ENCODE results near the gene VSIG10L2. TPM values are rescaled to one million over a fixed set of nuclear protein-coding genes. Genes with fewer than 3 reads are reported as not detected.

Gene VSIG10L2
- total RNA-seq, 1 experiment from 2014 or later, result not detected

- Mint-ChIP-seq H3K4me3 (ENCODE audit: unreplicated experiment) (no peak overlapping the region), H3K27ac (ENCODE audit: unreplicated experiment) (no peak overlapping the region), H3K36me3 (ENCODE audit: insufficient read depth, unreplicated experiment) (no peaks in the 10 kb centered on the region), H3K9me3 (ENCODE audit: unreplicated experiment) (no peaks in the 10 kb centered on the region), H3K4me1 (ENCODE audit: low read depth, unreplicated experiment) (no peaks in the 10 kb centered on the region), H3K27me3 (ENCODE audit: insufficient read depth, unreplicated experiment) (peaks cover 13% of the 10 kb centered on the region)
- Histone ChIP-seq H3K27me3 (replicated peaks; ENCODE audit: control insufficient read depth, insufficient read depth, low read length) (0 out of 2 replicates have a peak, but pooled peaks cover 2% of the 10 kb centered on the region), H3K36me3 (ENCODE audit: control insufficient read depth, insufficient read depth, low read length) (no peaks in the 10 kb centered on the region), H3K4me1 (no peaks in the 10 kb centered on the region), H3K9me3 (no peaks in the 10 kb centered on the region), H3K4me3 (ENCODE audit: low read depth, low read length) (no peak overlapping the region)
- DNase-seq, result no peak
- ChIA-PET POLR2A (no interaction called here), CTCF (interaction anchor here (1.6 kb wide), 1 partner anchor 141 kb away, joined by 5 read pairs; the partner anchor contains the start of gene CDON)
- intact Hi-C loops (cut with micrococcal nuclease; ENCODE audit: unreplicated experiment), result loop anchor here (5.0 kb wide), 2 partner anchors 220 to 345 kb away; partner anchors contain the start of genes FOXRED1 and SRPRA
- TF ChIP-seq CTCF (IDR thresholded peaks at IDR 0.05; ENCODE audit: insufficient read depth in 1 of 2, low read depth in 1 of 2, low read length in 1 of 2, severe bottlenecking in 1 of 2, unreplicated experiment in 1 of 2), result no peak
- BruUV-seq (replicated peaks), result no TSS peak
Measured at GRCh38 chr11:125922156-125922555, 23.7 kb upstream of the VSIG10L2 start.

- intact Hi-C loops (cut with micrococcal nuclease; ENCODE audit: unreplicated experiment), result loop anchor here (1.0 to 5.0 kb wide), 5 partner anchors 138 to 344 kb away; partner anchors contain the start of genes FOXRED1 and SRPRA
- no peak overlapping the region for H3K27ac Mint-ChIP-seq (ENCODE audit: unreplicated experiment)
- no peaks in the 10 kb centered on the region for H3K9me3 Mint-ChIP-seq (ENCODE audit: unreplicated experiment)
- peaks cover 14% of the 10 kb centered on the region for H3K27me3 Mint-ChIP-seq (ENCODE audit: insufficient read depth, unreplicated experiment)
- Histone ChIP-seq H3K4me1 (no peaks in the 10 kb centered on the region), H3K36me3 (ENCODE audit: control insufficient read depth, insufficient read depth, low read length) (no peaks in the 10 kb centered on the region), H3K4me3 (ENCODE audit: low read depth, low read length) (no peak overlapping the region), H3K9me3 (no peaks in the 10 kb centered on the region), H3K27me3 (replicated peaks; ENCODE audit: control insufficient read depth, insufficient read depth, low read length) (0 out of 2 replicates have a peak, but pooled peaks cover 2% of the 10 kb centered on the region)
- BruUV-seq (replicated peaks), result no TSS peak
- no peak overlapping the region for H3K4me3 Mint-ChIP-seq (ENCODE audit: unreplicated experiment)
- DNase-seq, result peak; percentile 79 to 84
- H3K4me1 Mint-ChIP-seq (ENCODE audit: low read depth, unreplicated experiment), result no peaks in the 10 kb centered on the region
- ChIA-PET CTCF (interaction anchor here (1.1 to 1.6 kb wide), 2 partner anchors 139 to 271 kb away, joined by 8 to 10 read pairs; partner anchors contain the start of gene CDON), POLR2A (no interaction called here)
- no peaks in the 10 kb centered on the region for H3K36me3 Mint-ChIP-seq (ENCODE audit: insufficient read depth, unreplicated experiment)
- peak; percentile 95 to 98 for TF ChIP-seq CTCF (IDR thresholded peaks at IDR 0.05; ENCODE audit: insufficient read depth in 1 of 2, low read depth in 1 of 2, low read length in 1 of 2, severe bottlenecking in 1 of 2, unreplicated experiment in 1 of 2)
Measured at GRCh38 chr11:125923012-125923579, 22.7 kb upstream of the VSIG10L2 start.

GRCh38 chr11:125923633-125924032 is 22.2 kb upstream of the VSIG10L2 start:
- Mint-ChIP-seq H3K36me3 (ENCODE audit: insufficient read depth, unreplicated experiment) (no peaks in the 10 kb centered on the region), H3K4me3 (ENCODE audit: unreplicated experiment) (no peak overlapping the region), H3K9me3 (ENCODE audit: unreplicated experiment) (no peaks in the 10 kb centered on the region), H3K27me3 (ENCODE audit: insufficient read depth, unreplicated experiment) (peaks cover 14% of the 10 kb centered on the region), H3K4me1 (ENCODE audit: low read depth, unreplicated experiment) (no peaks in the 10 kb centered on the region), H3K27ac (ENCODE audit: unreplicated experiment) (no peak overlapping the region)
- Histone ChIP-seq H3K36me3 (ENCODE audit: control insufficient read depth, insufficient read depth, low read length) (no peaks in the 10 kb centered on the region), H3K9me3 (no peaks in the 10 kb centered on the region), H3K27me3 (replicated peaks; ENCODE audit: control insufficient read depth, insufficient read depth, low read length) (no peaks in the 10 kb centered on the region), H3K4me1 (no peaks in the 10 kb centered on the region), H3K4me3 (ENCODE audit: low read depth, low read length) (no peak overlapping the region)
- no peak for TF ChIP-seq CTCF (IDR thresholded peaks at IDR 0.05; ENCODE audit: insufficient read depth in 1 of 2, low read depth in 1 of 2, low read length in 1 of 2, severe bottlenecking in 1 of 2, unreplicated experiment in 1 of 2)
- ChIA-PET CTCF (interaction anchor here (1.1 to 1.6 kb wide), 2 partner anchors 139 to 270 kb away, joined by 8 to 10 read pairs; partner anchors contain the start of gene CDON), POLR2A (no interaction called here)
- intact Hi-C loops (cut with micrococcal nuclease; ENCODE audit: unreplicated experiment), result loop anchor here (1.0 to 5.0 kb wide), 5 partner anchors 138 to 344 kb away; partner anchors contain the start of genes FOXRED1 and SRPRA
- BruUV-seq (replicated peaks), result no TSS peak
- DNase-seq, result no peak

Data from Caco-2 (cell line).